HEK293 (cell line): ENCODE measurements around the gene STX16.

Experiments used
- CTCF ChIA-PET: fragments of 350-600 bp; formaldehyde crosslinking; extraction: SDS; loops from one replicate; lab custom pipeline; 2021; ENCODE audit warnings: antibody characterized with exemption; lab: Yijun Ruan, JAX
- POLR2A ChIA-PET: fragments of 300-600 bp; formaldehyde crosslinking; extraction: SDS; loops from one replicate; lab custom pipeline; 2020; ENCODE audit warnings: antibody characterized with exemption, inconsistent platforms; lab: Yijun Ruan, JAX
- H3K27ac ChIP-seq: fragments of 200-500 bp; sonication (Bioruptor generic); 2 replicates; pipeline ENCODE4 v1.5.1; 2014; ENCODE audit warnings: low read depth, low read length, control low read depth, inconsistent platforms; ENCODE audit errors: extremely low read depth
- H3K36me3 ChIP-seq, 2 experiments: fragments of 200-500 bp in 1 of 2; sonication (Bioruptor generic) in 1 of 2; 1 replicate in 1 of 2; 2 replicates in 1 of 2; pipeline ENCODE4 v1.5.1; 2014 to 2017; ENCODE audit warnings: inconsistent platforms in 2 of 2, low read length in 2 of 2; ENCODE audit not compliant: control insufficient read depth in 2 of 2, insufficient read depth in 1 of 2
- H3K4me1 ChIP-seq: fragments of 200-500 bp; sonication (Bioruptor generic); 2 replicates; pipeline ENCODE4 v1.5.1; 2014; ENCODE audit warnings: mild to moderate bottlenecking, low read length, inconsistent platforms; ENCODE audit not compliant: control insufficient read depth, insufficient read depth
- H3K4me3 ChIP-seq: 2 replicates; pipeline ENCODE4 v1.5.1; 2011; ENCODE audit warnings: low read depth, mild to moderate bottlenecking, control low read depth, low read length, moderate library complexity
- H3K9me3 ChIP-seq: fragments of 200-500 bp; sonication (Bioruptor generic); 2 replicates; pipeline ENCODE4 v1.5.1; 2014; ENCODE audit warnings: low read depth, low read length, inconsistent platforms; ENCODE audit not compliant: control insufficient read depth, insufficient read depth
- EGR2 ChIP-seq: fragments of 450-650 bp; formaldehyde crosslinking; IDR thresholded peaks from 2 replicates; pipeline ENCODE4 v1.5.1; 2016; ENCODE audit warnings: low read depth, missing biosample characterization, missing genetic modification characterization
- INSM2 ChIP-seq: fragments of 450-650 bp; formaldehyde crosslinking; IDR thresholded peaks from 2 replicates; pipeline ENCODE4 v1.5.1; 2016; ENCODE audit warnings: missing biosample characterization, missing genetic modification characterization
- KLF17 ChIP-seq: fragments of 450-650 bp; formaldehyde crosslinking; IDR thresholded peaks from 2 replicates; pipeline ENCODE4 v1.5.1; 2016; ENCODE audit warnings: missing biosample characterization, missing genetic modification characterization
- SETDB1 ChIP-seq: IDR thresholded peaks from one replicate; pipeline ENCODE4 v1.6.1; 2017; ENCODE audit warnings: mild to moderate bottlenecking, low read length, moderate library complexity, mixed read lengths; ENCODE audit not compliant: insufficient read length
- SP2 ChIP-seq: fragments of 450-650 bp; formaldehyde crosslinking; IDR thresholded peaks from 2 replicates; pipeline ENCODE4 v1.5.1; 2016; ENCODE audit warnings: missing biosample characterization, missing genetic modification characterization
- TCF7L2 ChIP-seq: IDR thresholded peaks from 2 replicates; pipeline ENCODE4 v1.6.1; 2011; ENCODE audit warnings: low read depth, mild to moderate bottlenecking, inconsistent platforms, low read length, moderate library complexity, borderline replicate concordance
- ZBTB49 ChIP-seq: fragments of 450-650 bp; formaldehyde crosslinking; IDR thresholded peaks from 2 replicates; pipeline ENCODE4 v1.5.1; 2016; ENCODE audit warnings: missing biosample characterization, missing genetic modification characterization, low read depth
- ZIC2 ChIP-seq: fragments of 450-650 bp; formaldehyde crosslinking; IDR thresholded peaks from 2 replicates; pipeline ENCODE4 v1.5.1; 2016; ENCODE audit warnings: missing biosample characterization, missing genetic modification characterization
- ZNF10 ChIP-seq: fragments of 450-650 bp; formaldehyde crosslinking; IDR thresholded peaks from 2 replicates; pipeline ENCODE4 v1.5.1; 2017; ENCODE audit warnings: missing biosample characterization, missing genetic modification characterization
- ZNF133 ChIP-seq: fragments of 450-650 bp; formaldehyde crosslinking; IDR thresholded peaks from 2 replicates; pipeline ENCODE4 v1.5.1; 2016; ENCODE audit warnings: missing biosample characterization, missing genetic modification characterization
- ZNF174 ChIP-seq: fragments of 450-650 bp; formaldehyde crosslinking; IDR thresholded peaks from 2 replicates; pipeline ENCODE4 v1.5.0; 2017; ENCODE audit warnings: missing biosample characterization, mild to moderate bottlenecking, missing genetic modification characterization
- ZNF23 ChIP-seq: fragments of 450-650 bp; formaldehyde crosslinking; IDR thresholded peaks from 2 replicates; pipeline ENCODE4 v1.5.1; 2016; ENCODE audit warnings: missing biosample characterization, missing genetic modification characterization, borderline replicate concordance
- ZNF24 ChIP-seq: fragments of 450-650 bp; formaldehyde crosslinking; IDR thresholded peaks from 2 replicates; pipeline ENCODE4 v1.5.1; 2016; ENCODE audit warnings: missing biosample characterization, missing genetic modification characterization
- ZNF280D ChIP-seq: fragments of 450-650 bp; formaldehyde crosslinking; IDR thresholded peaks from 2 replicates; pipeline ENCODE4 v1.5.1; 2016; ENCODE audit warnings: missing biosample characterization, missing genetic modification characterization
- ZNF311 ChIP-seq: fragments of 450-650 bp; formaldehyde crosslinking; IDR thresholded peaks from 2 replicates; pipeline ENCODE4 v1.5.1; 2017; ENCODE audit warnings: missing biosample characterization, missing genetic modification characterization, borderline replicate concordance
- ZNF404 ChIP-seq: fragments of 450-650 bp; formaldehyde crosslinking; IDR thresholded peaks from 2 replicates; pipeline ENCODE4 v1.5.1; 2017; ENCODE audit warnings: missing biosample characterization, missing genetic modification characterization
- ZNF48 ChIP-seq: fragments of 450-650 bp; formaldehyde crosslinking; IDR thresholded peaks from 2 replicates; pipeline ENCODE4 v1.5.1; 2016; ENCODE audit warnings: missing biosample characterization, missing genetic modification characterization
- ZNF501 ChIP-seq: fragments of 450-650 bp; formaldehyde crosslinking; IDR thresholded peaks from 2 replicates; pipeline ENCODE4 v1.5.1; 2016; ENCODE audit warnings: missing biosample characterization, missing genetic modification characterization
- ZNF549 ChIP-seq: fragments of 450-650 bp; IDR thresholded peaks from 2 replicates; pipeline ENCODE4 v1.5.1; 2018; ENCODE audit warnings: missing biosample characterization, missing genetic modification characterization, mild to moderate bottlenecking, inconsistent platforms, moderate library complexity
- ZNF555 ChIP-seq: fragments of 450-650 bp; formaldehyde crosslinking; conservative IDR thresholded peaks from 2 replicates; pipeline ENCODE4 v1.5.1; 2017; ENCODE audit warnings: missing biosample characterization, mild to moderate bottlenecking, missing genetic modification characterization, inconsistent platforms
- ZNF585B ChIP-seq: fragments of 450-650 bp; formaldehyde crosslinking; IDR thresholded peaks from 2 replicates; pipeline ENCODE4 v1.5.1; 2016; ENCODE audit warnings: missing biosample characterization, missing genetic modification characterization
- ZNF654 ChIP-seq: fragments of 450-650 bp; formaldehyde crosslinking; IDR thresholded peaks from 2 replicates; pipeline ENCODE4 v1.5.1; 2016; ENCODE audit warnings: low read depth, missing biosample characterization, missing genetic modification characterization
- ZNF658 ChIP-seq: fragments of 450-650 bp; formaldehyde crosslinking; IDR thresholded peaks from 2 replicates; pipeline ENCODE4; 2016; ENCODE audit warnings: missing biosample characterization, missing genetic modification characterization
- ZNF660 ChIP-seq: fragments of 450-650 bp; IDR thresholded peaks from 2 replicates; pipeline ENCODE4 v1.5.1; 2018; ENCODE audit warnings: missing biosample characterization, mild to moderate bottlenecking, missing genetic modification characterization
- ZNF692 ChIP-seq: fragments of 450-650 bp; formaldehyde crosslinking; IDR thresholded peaks from 2 replicates; pipeline ENCODE4 v1.5.1; 2016; ENCODE audit warnings: missing biosample characterization, missing genetic modification characterization
- ZNF701 ChIP-seq: fragments of 450-650 bp; formaldehyde crosslinking; IDR thresholded peaks from 2 replicates; pipeline ENCODE4 v1.5.1; 2016; ENCODE audit warnings: missing biosample characterization, missing genetic modification characterization
- ZNF76 ChIP-seq: fragments of 450-650 bp; formaldehyde crosslinking; IDR thresholded peaks from 2 replicates; pipeline ENCODE4; 2016; ENCODE audit warnings: low read depth, missing biosample characterization, missing genetic modification characterization, borderline replicate concordance
- ZSCAN30 ChIP-seq: fragments of 450-650 bp; IDR thresholded peaks from 2 replicates; pipeline ENCODE4 v1.5.1; 2018; ENCODE audit warnings: missing biosample characterization, mild to moderate bottlenecking, missing genetic modification characterization, moderate library complexity

The STX16 gene

GRCh38 chr20:58614366-58614765 lies 36.7 kb upstream of the STX16 start:
- no peak for TF ChIP-seq ZNF658 (tag by site-specific recombination)
- TF ChIP-seq ZNF555 (tag by site-specific recombination) = no peak
- no peak for TF ChIP-seq ZNF701
- no peak for TF ChIP-seq ZNF280D (tag by site-specific recombination)
- no peak for TF ChIP-seq SP2 (tag by site-specific recombination)
- TF ChIP-seq ZNF501 (tag by site-specific recombination) = no peak
- no peak for TF ChIP-seq ZNF48
- TF ChIP-seq TCF7L2 = no peak
- no peak for TF ChIP-seq ZNF24
- no peak for TF ChIP-seq ZNF133 (tag by site-specific recombination)
- no peak for TF ChIP-seq ZIC2 (tag by site-specific recombination)
- TF ChIP-seq ZNF76 (tag by site-specific recombination) = no peak
- no peak for TF ChIP-seq EGR2 (tag by site-specific recombination)
- TF ChIP-seq ZBTB49 (tag by site-specific recombination) = no peak
- TF ChIP-seq KLF17 (tag by site-specific recombination) = no peak
- TF ChIP-seq ZNF585B (tag by site-specific recombination) = no peak
- no peak for TF ChIP-seq ZNF549
- H3K4me3 ChIP-seq = no peak overlapping the region
- ChIA-PET CTCF (no interaction called here), POLR2A (no interaction called here)
- no peaks in the 10 kb centered on the region for H3K36me3 ChIP-seq
- no peak overlapping the region for H3K27ac ChIP-seq
- no peaks in the 10 kb centered on the region for H3K9me3 ChIP-seq
- H3K4me1 ChIP-seq = no peaks in the 10 kb centered on the region

GRCh38 chr20:58614984-58615760 lies 35.9 kb upstream of the STX16 start:
- no peak overlapping the region for H3K4me3 ChIP-seq
- no peaks in the 10 kb centered on the region for H3K36me3 ChIP-seq
- H3K4me1 ChIP-seq = no peaks in the 10 kb centered on the region
- POLR2A ChIA-PET = no interaction called here
- H3K27ac ChIP-seq = no peak overlapping the region
- no peaks in the 10 kb centered on the region for H3K9me3 ChIP-seq
- CTCF ChIA-PET = no interaction called here
- no peak for TF ChIP-seq ZNF174
- no peak for TF ChIP-seq ZNF133 (tag by site-specific recombination)
- TF ChIP-seq ZNF654 (tag by site-specific recombination) = no peak
- no peak for TF ChIP-seq INSM2 (tag by site-specific recombination)
- no peak for TF ChIP-seq ZNF23 (tag by site-specific recombination)
- TF ChIP-seq ZNF660 (tag by site-specific recombination) = no peak
- no peak for TF ChIP-seq ZNF404 (tag by site-specific recombination)
- TF ChIP-seq ZNF10 = no peak
- TF ChIP-seq SETDB1 = no peak
- TF ChIP-seq ZSCAN30 (tag by site-specific recombination) = no peak
- TF ChIP-seq ZNF692 (tag by site-specific recombination) = no peak
- no peak for TF ChIP-seq ZNF311 (tag by site-specific recombination)
